Aorta (tissue), 5 donors: ENCODE results near the gene KIAA2012. TPM values are rescaled to one million over a fixed set of nuclear protein-coding genes. Genes with fewer than 3 reads are reported as not detected.

Experiments
- ATAC-seq: fragments of 200-7000 bp; cut with Tn5 transposase; one replicate; pipeline ENCODE4 v1.9.1; 2022; ENCODE audit warnings: moderate library complexity; ENCODE audit not compliant: low FRiP score
- DNase-seq, 2 donors: peaks; one replicate each; pipeline ENCODE4 v3.0.0-alpha.2; 2020
- H3K27ac ChIP-seq, 2 donors: one replicate each; pipeline ENCODE4 v1.5.1; 2013; ENCODE audit warnings: low read length in 2 of 2, mild to moderate bottlenecking in 2 of 2, moderate library complexity in 2 of 2, control low read depth in 1 of 2, inconsistent platforms in 1 of 2, low read depth in 1 of 2
- H3K27me3 ChIP-seq, 2 donors: one replicate each; pipeline ENCODE4 v1.6.1; 2013; ENCODE audit warnings: control low read depth in 1 of 2, low read length in 1 of 2, mild to moderate bottlenecking in 1 of 2, moderate library complexity in 1 of 2; ENCODE audit not compliant: insufficient read depth in 2 of 2, control insufficient read depth in 1 of 2
- H3K36me3 ChIP-seq, 2 donors: one replicate each; pipeline ENCODE4 v1.6.1; 2013; ENCODE audit warnings: control low read depth in 1 of 2, low read length in 1 of 2, mild to moderate bottlenecking in 1 of 2; ENCODE audit not compliant: insufficient read depth in 2 of 2, control insufficient read depth in 1 of 2
- H3K4me1 ChIP-seq, 2 donors: one replicate each; pipeline ENCODE4 v1.6.1; 2013; ENCODE audit warnings: low read length in 2 of 2, control low read depth in 1 of 2, mild to moderate bottlenecking in 1 of 2, moderate library complexity in 1 of 2; ENCODE audit not compliant: insufficient read depth in 2 of 2, control insufficient read depth in 1 of 2
- H3K4me3 ChIP-seq, 2 donors: one replicate each; pipeline ENCODE4 v1.5.1; 2013; ENCODE audit warnings: low read length in 2 of 2, control low read depth in 1 of 2, mild to moderate bottlenecking in 1 of 2
- H3K9me3 ChIP-seq: one replicate; pipeline ENCODE4 v1.6.1; 2013; ENCODE audit warnings: mild to moderate bottlenecking, low read length; ENCODE audit not compliant: control insufficient read depth
- WGBS, 2 donors: extraction: QIAGEN DNeasy Blood & Tissue Kit; methylation state at CpG; one replicate each; pipeline ENCODE4 v1.1.7; 2013; 5-methylcytosine and 5-hydroxymethylcytosine counted together
- intact Hi-C, 2 donors: fragments of 100-400 bp; cut with DNase I; formaldehyde crosslinking; loops; one replicate each; pipeline versions ENCODE4 v1.14.2 to v1.15.0; 2022
- polyA plus RNA-seq, 2 donors: library from polyadenylated mRNA; stranded (reverse); fragments of 200-250 nt; gene quantifications; one replicate each; pipeline ENCODE4 v1.2.3, GENCODE V29; 2013
- total RNA-seq, 2 donors: library from RNA; stranded (reverse); fragmentation: NEBNext Ultra II Directional; extraction: Animal tissue kit (Norgen Biotek cat#: 25700); gene quantifications; one replicate each; pipeline ENCODE4 v1.2.1, GENCODE V29; 2021
- donor health status: healthy with polysubstance abuse.
- donor health status: Bipolar disorder and iron deficiency.
- donor health status: DM: no; HTN: no; CAD: no.
- donor health status: DM: no; HTN: no; CAD: no.
- donor health status: DM: yes; HTN: yes; CAD: no.

KIAA2012 gene
- total and polyA plus RNA-seq, 4 donors = not detected

- H3K4me1 ChIP-seq = no peaks in the 10 kb centered on the region
- H3K36me3 ChIP-seq = no peaks in the 10 kb centered on the region
- 54 to 62% methylated on average over 5 of the region's 5 CpGs for WGBS, 2 donors
- DNase-seq = no peak
- H3K27ac ChIP-seq = no peak overlapping the region
- ATAC-seq = no peak
- H3K9me3 ChIP-seq = no peaks in the 10 kb centered on the region
- H3K27me3 ChIP-seq = no peaks in the 10 kb centered on the region
- H3K4me3 ChIP-seq = no peak overlapping the region
- intact Hi-C loops = no loop called here
These were observed 79.2 kb downstream of the KIAA2012 start for GRCh38 chr2:202152104-202152715.

GRCh38 chr2:202154613-202155012, 81.6 kb downstream of the KIAA2012 start:
- Histone ChIP-seq H3K27ac (no peak overlapping the region), H3K36me3 (no peaks in the 10 kb centered on the region), H3K4me1 (no peaks in the 10 kb centered on the region), H3K4me3 (no peak overlapping the region), H3K9me3 (no peaks in the 10 kb centered on the region), H3K27me3 (no peaks in the 10 kb centered on the region)
- intact Hi-C loops = no loop called here
- no peak for DNase-seq
- no peak for ATAC-seq
- 61 to 62% methylated on average over 9 of the region's 9 CpGs for WGBS, 2 donors

GRCh38 chr2:202157211-202157990, 84.3 kb downstream of the KIAA2012 start:
- no peak for DNase-seq
- WGBS, 2 donors = 72 to 81% methylated on average over 4 of the region's 4 CpGs
- intact Hi-C loops = no loop called here

GRCh38 chr2:202158796-202159195, 85.7 kb downstream of the KIAA2012 start:
- DNase-seq (no peak), ATAC-seq (no peak)
- WGBS, 2 donors = 78% methylated on average over 5 of the region's 5 CpGs

More at GRCh38 chr2:202157211-202157990, 84.3 kb downstream of the KIAA2012 start:
- H3K9me3 ChIP-seq = no peaks in the 10 kb centered on the region
- no peak overlapping the region for H3K27ac ChIP-seq
- no peaks in the 10 kb centered on the region for H3K4me1 ChIP-seq
- H3K27me3 ChIP-seq = no peaks in the 10 kb centered on the region
- peak; percentile 27 for ATAC-seq
- no peaks in the 10 kb centered on the region for H3K36me3 ChIP-seq
- no peak overlapping the region for H3K4me3 ChIP-seq

GRCh38 chr2:202161151-202161835, 88.2 kb downstream of the KIAA2012 start:
- ATAC-seq = no peak
- 30 to 33% methylated on average over 8 of the region's 8 CpGs for WGBS, 2 donors
- no peaks in the 10 kb centered on the region for H3K9me3 ChIP-seq
- H3K27me3 ChIP-seq = no peaks in the 10 kb centered on the region
- H3K4me1 ChIP-seq = no peaks in the 10 kb centered on the region
- no peaks in the 10 kb centered on the region for H3K36me3 ChIP-seq
- DNase-seq = no peak
- H3K27ac ChIP-seq = no peak overlapping the region
- intact Hi-C loops = no loop called here
- no peak overlapping the region for H3K4me3 ChIP-seq

More at GRCh38 chr2:202158796-202159195, 85.7 kb downstream of the KIAA2012 start:
- Histone ChIP-seq H3K9me3 (no peaks in the 10 kb centered on the region), H3K4me1 (no peaks in the 10 kb centered on the region), H3K36me3 (no peaks in the 10 kb centered on the region), H3K4me3 (no peak overlapping the region), H3K27me3 (no peaks in the 10 kb centered on the region), H3K27ac (no peak overlapping the region)
- intact Hi-C loops = no loop called here

GRCh38 chr2:202164411-202164810, 91.4 kb downstream of the KIAA2012 start:
- DNase-seq (no peak), ATAC-seq (no peak)
- H3K4me1 ChIP-seq = no peaks in the 10 kb centered on the region
- no peaks in the 10 kb centered on the region for H3K27me3 ChIP-seq
- H3K27ac ChIP-seq = no peak overlapping the region
- WGBS, 2 donors = 80 to 81% methylated on average over 3 of the region's 3 CpGs
- intact Hi-C loops = no loop called here
- no peaks in the 10 kb centered on the region for H3K9me3 ChIP-seq
- H3K36me3 ChIP-seq = no peaks in the 10 kb centered on the region
- no peak overlapping the region for H3K4me3 ChIP-seq

- Histone ChIP-seq H3K27ac (no peak overlapping the region), H3K4me3 (no peak overlapping the region), H3K36me3 (no peaks in the 10 kb centered on the region), H3K27me3 (no peaks in the 10 kb centered on the region), H3K9me3 (no peaks in the 10 kb centered on the region), H3K4me1 (no peaks in the 10 kb centered on the region)
- intact Hi-C loops = no loop called here
- DNase-seq (no peak), ATAC-seq (no peak)
- WGBS, 2 donors = 87 to 88% methylated on average over 5 of the region's 5 CpGs
These were observed 92.2 kb downstream of the KIAA2012 start for GRCh38 chr2:202165208-202165607.

GRCh38 chr2:202165945-202166344, 92.9 kb downstream of the KIAA2012 start:
- ATAC-seq (no peak), DNase-seq (no peak)
- intact Hi-C loops = no loop called here
- no peaks in the 10 kb centered on the region for H3K27me3 ChIP-seq
- H3K36me3 ChIP-seq = no peaks in the 10 kb centered on the region
- no peak overlapping the region for H3K4me3 ChIP-seq
- WGBS, 2 donors = 56 to 60% methylated on average over 1 of the region's 1 CpG
- no peaks in the 10 kb centered on the region for H3K9me3 ChIP-seq
- H3K4me1 ChIP-seq = no peaks in the 10 kb centered on the region
- H3K27ac ChIP-seq = no peak overlapping the region
